Suprapubic skin (tissue), 3 donors: Measurements from ENCODE around the gene CRIP2.

Experiments used
- EP300 ChIP-seq: sonication (generic); formaldehyde crosslinking; IDR thresholded peaks from one replicate; pipeline ENCODE4 v1.6.1; 2017; ENCODE audit warnings: antibody characterized with exemption
- POLR2A ChIP-seq, 2 donors: fragments of 450-650 bp; IDR thresholded peaks; one replicate each; pipeline ENCODE4 v1.6.1; 2017; ENCODE audit warnings: antibody characterized with exemption in 2 of 2, mild to moderate bottlenecking in 2 of 2, moderate library complexity in 2 of 2
- TF ChIP-seq, protein P1 (sequence below), 2 donors: fragments of 200-600 bp in 1 of 2; fragments of 450-650 bp in 1 of 2; sonication (generic) in 1 of 2; IDR thresholded peaks; one replicate each; pipeline ENCODE4 v1.5.1; 2016 to 2019; ENCODE audit warnings: antibody characterized with exemption in 2 of 2, mild to moderate bottlenecking in 1 of 2, moderate library complexity in 1 of 2

DNA sequence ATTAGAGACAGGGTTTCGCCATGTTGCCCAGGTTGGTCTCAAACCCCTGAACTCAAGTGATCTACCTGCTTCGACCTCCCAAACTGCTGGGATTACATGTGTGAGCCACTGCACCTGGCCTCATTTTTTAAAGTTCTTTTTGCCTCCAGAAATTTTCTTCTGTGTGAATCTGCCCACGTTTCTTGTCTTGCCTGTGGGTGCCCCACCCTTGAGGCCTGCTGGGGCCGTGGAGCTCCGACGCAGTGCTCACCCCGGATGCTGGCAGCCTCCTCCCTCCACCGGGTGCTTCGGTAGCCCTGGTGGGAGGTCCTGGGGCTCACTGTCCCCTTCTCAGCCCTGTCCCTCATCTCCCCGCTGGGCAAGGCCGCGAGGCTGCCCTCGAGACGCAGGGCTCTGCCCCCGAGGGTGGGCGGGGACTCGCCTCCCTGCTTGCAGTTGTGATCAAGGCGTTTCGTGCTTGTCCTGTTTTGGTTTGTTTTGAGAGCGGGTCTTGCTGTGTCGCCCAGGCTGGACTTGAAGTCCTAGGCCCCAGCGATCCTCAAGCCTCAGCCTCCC, 19.5 kb upstream of the CRIP2 start:
- TF ChIP-seq, protein P1, sequence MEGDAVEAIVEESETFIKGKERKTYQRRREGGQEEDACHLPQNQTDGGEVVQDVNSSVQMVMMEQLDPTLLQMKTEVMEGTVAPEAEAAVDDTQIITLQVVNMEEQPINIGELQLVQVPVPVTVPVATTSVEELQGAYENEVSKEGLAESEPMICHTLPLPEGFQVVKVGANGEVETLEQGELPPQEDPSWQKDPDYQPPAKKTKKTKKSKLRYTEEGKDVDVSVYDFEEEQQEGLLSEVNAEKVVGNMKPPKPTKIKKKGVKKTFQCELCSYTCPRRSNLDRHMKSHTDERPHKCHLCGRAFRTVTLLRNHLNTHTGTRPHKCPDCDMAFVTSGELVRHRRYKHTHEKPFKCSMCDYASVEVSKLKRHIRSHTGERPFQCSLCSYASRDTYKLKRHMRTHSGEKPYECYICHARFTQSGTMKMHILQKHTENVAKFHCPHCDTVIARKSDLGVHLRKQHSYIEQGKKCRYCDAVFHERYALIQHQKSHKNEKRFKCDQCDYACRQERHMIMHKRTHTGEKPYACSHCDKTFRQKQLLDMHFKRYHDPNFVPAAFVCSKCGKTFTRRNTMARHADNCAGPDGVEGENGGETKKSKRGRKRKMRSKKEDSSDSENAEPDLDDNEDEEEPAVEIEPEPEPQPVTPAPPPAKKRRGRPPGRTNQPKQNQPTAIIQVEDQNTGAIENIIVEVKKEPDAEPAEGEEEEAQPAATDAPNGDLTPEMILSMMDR (IDR thresholded peaks at IDR 0.05) = no peak
- TF ChIP-seq POLR2A (IDR thresholded peaks at IDR 0.05) (no peak), EP300 (no peak)
